IPS-NIHi7 (cell line): ENCODE measurements around the gene VSIG10L.

ENCODE experiments used
- DNase-seq: peaks from one replicate; pipeline ENCODE4 v3.0.0; 2012; ENCODE audit warnings: mixed read lengths; ENCODE audit errors: extremely low spot score

VSIG10L gene

DNA sequence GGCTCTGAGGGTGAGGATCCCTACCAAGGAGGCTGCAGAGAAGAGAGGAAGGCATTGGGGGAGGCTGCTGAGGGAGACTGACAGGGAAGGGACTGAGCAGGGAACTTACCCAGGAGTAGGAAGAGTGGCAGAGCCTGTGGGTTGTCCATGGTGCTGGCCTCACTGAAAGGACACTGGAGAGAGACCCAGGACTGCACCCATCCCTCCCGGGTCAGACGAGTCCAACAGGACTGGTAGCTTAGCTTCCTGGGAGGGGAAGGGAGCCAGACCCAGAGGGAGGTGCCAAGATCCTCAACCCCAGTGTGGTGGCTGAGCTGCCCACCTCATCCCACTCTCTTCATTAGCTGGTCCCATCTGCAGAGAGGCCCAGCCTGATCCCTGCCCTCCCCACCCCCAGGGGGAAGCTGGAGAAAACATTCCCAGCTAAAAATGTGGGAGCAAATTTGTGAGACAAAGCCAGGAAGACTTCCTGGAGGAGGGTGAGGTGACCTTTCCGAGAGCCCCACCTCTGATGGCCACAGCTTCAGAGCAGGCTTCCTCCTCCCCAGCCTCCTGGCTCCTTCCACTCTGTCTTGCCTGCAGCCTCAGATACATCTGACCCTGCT lies at the start of gene VSIG10L:
TSS of gene VSIG10L (minus strand) at position 164 of the 605 bp plus-strand sequence. CDS start at position 149, 15 bp downstream.
- no peak for DNase-seq

DNA sequence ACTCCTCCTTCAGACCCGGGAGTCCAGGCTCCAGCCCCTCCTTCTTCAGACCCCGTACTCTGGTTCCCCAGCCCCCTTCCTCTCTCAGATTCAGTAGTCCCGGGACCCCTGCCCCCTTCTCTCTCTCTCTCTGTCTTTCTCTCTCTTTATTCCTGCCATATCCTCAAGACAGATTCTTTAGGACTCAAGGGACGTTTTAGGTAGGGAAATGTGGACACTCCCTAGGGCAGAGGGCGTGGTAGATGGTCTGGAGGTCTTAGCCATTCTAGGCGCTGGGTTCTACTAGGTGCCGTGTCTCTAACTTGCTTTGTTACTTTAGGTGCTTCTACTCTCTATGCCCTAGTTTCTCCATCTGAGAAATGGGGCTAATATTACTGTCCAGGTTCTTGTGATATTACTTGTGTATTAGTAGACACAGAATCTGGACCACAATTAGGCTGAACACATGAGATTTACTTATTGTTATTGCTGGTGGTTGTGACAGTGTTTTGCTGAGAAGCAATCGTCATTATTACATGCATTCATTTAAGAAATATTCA lies 49.2 kb upstream of the VSIG10L start:
- no peak for DNase-seq

DNA sequence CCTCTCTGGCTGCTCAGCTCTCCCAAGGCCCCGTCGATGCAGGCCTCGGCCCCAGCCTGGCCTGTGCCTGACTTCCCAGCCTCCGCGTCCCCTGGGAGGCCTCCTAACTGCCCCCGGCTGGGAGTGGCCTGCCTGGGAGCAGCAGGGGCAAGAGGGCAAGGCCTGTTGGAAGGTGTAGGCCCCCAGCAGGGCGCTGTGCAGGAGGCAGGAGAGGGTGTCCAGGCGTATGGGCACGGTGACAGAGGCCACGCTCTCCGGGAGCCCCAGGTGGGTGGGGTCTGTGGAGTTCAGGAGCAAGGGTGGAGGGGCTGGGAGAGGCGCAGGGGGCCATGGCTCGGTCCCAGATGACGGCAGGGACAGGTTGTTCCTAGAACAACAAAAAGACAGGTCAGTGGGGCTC lies 47.2 kb upstream of the VSIG10L start:
- no peak for DNase-seq

DNA sequence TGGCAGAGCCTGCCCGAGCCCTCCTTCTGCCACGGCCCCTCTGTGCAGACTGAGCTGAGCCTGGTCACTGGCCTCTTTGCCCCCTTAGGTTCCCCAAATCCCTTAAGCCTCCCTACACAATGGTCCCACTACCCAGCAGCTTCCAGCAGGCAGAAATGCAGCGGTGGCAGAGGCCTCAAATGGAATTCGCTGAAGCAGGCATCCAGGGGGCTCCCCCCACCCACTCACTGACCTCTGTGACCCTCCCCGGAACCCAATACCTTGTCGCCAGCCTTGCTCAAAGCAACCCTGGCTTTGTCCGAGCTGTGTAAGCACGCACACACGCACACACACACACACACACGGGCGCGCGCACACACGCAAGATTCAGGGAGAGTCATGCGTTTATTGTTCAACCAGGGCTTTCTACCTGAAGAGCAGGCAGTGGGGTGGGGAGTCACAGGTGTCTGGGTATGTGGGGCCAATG lies 46.0 kb upstream of the VSIG10L start, which contains the start of gene LIM2:
TSS of gene LIM2 (minus strand) at position 51 of the 466 bp plus-strand sequence. CDS start 531 bp downstream, outside the sequence.
- no peak for DNase-seq

DNA sequence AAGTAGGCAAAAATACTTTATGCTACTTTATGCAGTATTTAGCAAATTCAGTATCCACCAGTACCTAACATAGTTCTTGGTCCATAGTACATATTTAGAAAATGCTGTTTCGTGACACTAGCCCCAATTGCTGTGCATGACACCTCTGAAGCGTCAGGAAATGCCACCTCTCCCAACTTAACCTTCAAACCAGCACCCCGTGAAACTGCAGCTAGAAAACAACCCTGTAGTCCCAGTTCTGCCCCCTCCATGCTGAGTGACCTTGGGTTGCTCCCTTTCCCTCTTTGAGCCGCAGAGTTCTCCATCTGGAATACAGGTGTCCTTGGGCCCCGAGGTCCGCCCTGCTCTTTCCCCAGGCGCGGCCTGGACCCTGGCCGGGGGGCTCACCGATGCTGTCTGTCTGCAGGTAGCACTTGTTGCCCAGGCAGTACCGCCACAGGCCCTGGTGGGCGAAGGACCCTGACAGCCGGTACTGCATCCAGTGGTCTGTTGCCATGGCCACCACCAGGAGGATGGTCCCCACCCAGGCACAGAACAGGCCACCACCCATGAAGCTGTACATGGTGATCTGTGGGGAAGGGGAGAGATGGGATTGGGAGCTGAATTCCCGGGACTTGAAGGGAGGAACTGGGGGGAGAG lies 45.1 kb upstream of the VSIG10L start:
- no peak for DNase-seq

DNA sequence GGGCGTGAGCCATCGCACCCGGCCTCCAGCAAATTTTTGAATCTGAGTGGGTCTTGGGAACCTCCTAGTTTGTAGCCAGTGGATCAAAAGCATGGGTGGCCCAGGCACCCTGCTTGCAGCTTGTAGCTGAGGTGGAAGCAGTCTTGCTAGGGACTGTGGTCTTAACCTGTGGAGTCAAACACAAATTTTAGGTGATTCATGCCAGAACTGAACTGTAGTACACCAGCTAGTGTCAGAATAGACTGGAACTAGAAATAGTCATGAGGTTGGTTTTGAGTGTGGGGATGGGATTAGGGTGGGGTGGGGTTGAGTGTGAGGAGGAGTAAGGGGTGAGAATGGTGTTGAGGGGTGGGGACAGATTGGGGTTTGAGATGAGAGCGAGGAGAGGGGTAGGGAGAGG lies 40.1 kb upstream of the VSIG10L start:
- DNase-seq = no peak

DNA sequence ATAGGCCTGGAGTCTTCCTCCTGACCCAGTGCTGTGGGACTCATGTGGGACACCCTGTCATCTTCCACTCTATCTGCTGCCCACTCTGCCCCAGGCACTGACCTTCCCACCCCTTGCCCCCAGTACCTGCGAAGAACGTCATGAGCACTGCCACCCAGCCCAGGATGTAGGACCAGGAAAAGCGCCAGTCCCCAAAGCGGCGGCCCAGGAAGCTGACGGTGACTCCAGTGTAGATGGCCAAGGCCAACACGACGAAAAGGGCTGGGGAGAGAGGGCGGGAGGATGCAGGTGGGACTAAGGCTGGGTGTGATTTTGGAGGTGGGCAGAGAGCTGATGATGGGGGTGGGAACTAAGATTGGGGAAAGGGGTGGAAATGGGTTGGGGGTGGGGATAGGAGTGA lies 38.4 kb upstream of the VSIG10L start:
- no peak for DNase-seq

DNA sequence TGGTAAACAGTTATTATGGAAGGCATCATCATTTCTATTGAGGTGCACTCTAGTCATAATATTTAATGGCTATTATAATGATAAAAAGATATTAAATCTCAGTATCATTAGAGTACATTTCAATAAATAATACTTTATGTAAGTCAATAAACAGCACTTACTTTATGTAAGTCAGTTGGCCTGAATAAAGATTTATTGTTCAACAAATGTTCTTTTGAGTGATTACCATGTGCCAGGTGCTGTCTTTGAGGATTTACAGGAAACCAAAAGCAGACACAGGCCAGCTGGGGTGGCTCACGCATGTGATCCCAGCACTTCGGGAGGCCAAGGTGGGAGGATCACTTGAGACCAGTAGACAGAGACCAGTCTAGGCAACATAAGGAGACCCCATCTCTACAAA lies 35.5 kb upstream of the VSIG10L start:
- DNase-seq = no peak

DNA sequence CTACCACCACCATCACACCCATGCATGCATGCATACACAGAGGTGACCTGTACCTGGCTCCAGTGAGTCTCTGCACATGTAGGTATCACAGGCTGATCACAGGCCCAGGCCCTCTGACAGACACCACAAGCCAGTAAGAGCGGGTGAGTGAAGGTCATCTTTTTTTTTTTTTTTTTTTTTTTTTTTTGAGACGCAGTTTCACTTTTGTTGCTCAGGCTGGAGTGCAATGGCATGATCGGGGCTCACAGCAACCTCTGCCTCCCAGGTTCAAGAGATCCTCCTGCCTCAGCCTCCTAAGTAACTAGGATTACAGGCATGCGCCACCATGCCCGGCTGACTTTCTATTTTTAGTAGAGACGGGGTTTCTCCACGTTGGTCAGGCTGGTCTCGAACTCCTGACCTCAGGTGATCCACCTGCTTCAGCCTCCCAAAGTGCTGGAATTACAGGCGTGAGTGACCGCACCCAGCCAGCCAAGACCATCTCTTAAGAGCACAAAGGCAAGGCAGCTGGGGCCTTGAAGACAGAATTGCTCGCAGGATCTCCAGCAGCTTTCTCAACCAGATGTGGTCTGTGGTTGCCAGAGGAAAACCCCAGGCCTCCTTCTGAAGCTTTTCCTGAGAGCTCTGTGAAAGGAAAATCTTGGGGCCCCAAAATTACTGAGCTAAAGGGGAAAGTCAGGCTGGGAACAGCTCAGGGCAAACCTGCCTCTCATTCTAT lies 33.7 kb upstream of the VSIG10L start:
- DNase-seq = no peak

DNA sequence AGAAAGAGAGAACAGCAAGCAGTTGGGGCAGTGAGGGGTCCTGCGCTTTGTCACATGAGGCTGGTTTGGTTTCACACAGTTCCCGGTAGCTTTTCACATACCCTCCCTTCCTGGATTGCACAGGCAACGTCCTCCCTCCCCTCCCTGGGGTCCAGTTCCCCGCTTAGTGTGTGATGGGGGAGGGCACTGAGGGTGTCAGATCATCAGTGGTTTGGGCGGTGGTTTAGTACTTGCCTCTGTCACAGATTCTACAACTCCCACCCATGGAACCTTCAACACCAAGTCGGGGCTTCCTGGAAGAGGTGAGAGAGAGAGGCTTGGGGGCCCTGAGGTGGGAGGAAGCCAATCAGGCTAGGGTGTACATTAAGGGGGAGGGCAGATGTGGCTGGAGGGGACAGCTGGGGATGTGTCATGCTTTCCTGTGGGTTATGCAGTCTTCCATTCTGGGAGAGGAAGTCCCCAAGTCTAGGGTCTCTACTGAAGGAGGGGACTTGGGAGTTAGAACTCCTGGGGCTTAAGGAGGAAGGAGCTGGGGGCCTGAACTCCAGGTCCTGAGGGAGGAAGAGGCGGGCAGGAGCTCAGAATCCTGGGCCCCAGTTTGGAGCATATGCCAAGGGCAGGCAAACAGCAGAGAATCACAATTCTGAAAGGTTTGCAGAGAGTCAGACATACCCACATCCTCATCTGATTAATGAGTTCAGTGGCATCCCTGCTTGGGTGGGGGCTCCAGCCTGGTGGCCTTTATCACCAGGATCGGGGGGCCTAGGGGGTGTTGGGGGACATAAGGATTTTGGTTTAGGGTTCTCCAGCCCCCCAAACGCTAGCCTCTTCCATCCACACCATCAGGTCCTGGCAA lies 30.9 kb upstream of the VSIG10L start, which contains the start of gene NKG7:
TSS of gene NKG7 (minus strand) at position 6 of the 856 bp plus-strand sequence. CDS start 119 bp downstream, outside the sequence.
- DNase-seq = no peak

DNA sequence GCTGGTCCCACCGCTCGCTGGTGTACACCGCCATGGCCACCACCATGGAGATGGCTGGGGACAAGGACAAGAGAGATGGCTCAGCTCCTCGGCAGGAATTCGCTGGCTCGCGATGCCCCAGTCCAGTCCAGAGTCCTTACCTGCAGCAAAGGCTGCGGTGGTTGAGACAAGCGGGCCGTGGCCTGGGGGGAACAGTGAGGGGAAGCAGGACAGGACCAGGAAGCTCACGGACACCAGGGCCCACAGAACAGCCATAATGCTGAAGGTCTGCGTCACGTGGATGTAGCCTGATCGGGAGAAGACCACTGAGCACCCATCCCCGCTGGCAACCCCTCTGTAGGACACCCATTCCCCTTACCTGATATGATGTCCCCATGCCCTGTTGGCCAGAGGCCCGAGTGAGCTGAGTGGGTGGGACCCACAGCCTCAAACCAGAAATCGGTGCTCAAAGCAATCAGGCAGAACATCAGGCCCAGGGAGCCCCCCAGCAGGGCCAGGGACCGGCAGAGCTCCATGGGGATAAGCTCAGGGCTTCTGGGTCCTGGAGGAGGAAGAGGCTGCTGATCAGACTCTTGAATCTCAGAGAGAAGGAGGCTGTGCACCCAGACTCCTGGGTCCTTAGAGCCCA lies 30.2 kb upstream of the VSIG10L start:
- no peak for DNase-seq

DNA sequence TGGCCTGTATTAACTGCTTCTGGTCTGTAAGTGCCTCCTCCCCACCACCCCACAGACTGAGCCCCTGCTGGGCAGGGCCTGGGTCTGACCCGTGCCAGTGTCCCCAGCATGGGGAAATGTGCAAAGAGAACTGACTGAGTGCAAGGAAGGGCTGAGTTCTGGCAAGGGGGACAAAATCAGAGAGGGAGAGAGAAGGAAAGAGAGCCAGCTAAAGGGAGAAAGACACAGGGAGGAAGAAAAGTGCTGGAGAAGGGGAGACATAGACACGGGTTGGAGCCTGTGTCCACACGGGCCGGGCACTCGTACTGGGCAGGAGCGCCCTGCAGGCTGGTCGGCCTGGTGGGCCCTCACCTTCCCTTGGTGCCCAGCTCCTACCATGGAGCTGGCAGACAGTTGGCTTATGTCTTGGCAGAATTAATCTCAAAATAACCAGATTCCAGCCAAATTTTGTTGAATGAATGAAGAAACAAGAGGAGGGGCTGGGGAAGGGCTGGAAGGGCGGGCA lies 29.3 kb upstream of the VSIG10L start:
- DNase-seq = no peak

DNA sequence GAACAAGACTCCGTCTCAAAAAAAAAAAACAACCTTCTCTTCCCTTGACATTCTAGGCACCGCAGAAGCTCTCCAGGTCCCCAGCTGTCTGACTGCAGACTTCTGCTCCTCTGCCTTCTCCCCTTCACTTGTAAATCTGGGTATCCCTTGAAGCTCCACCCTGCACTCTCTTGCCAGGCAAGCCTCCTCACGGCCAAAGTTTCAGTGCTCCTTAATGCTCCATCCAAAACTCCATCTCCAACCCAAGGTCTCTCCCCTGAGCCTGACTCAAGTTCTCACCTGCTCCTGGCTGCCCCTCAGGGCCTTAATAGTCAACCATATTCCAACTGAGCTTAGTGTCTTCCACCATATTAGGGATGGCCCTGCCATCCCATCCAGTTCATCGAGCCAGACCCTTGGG lies 28.3 kb upstream of the VSIG10L start:
- DNase-seq = no peak

DNA sequence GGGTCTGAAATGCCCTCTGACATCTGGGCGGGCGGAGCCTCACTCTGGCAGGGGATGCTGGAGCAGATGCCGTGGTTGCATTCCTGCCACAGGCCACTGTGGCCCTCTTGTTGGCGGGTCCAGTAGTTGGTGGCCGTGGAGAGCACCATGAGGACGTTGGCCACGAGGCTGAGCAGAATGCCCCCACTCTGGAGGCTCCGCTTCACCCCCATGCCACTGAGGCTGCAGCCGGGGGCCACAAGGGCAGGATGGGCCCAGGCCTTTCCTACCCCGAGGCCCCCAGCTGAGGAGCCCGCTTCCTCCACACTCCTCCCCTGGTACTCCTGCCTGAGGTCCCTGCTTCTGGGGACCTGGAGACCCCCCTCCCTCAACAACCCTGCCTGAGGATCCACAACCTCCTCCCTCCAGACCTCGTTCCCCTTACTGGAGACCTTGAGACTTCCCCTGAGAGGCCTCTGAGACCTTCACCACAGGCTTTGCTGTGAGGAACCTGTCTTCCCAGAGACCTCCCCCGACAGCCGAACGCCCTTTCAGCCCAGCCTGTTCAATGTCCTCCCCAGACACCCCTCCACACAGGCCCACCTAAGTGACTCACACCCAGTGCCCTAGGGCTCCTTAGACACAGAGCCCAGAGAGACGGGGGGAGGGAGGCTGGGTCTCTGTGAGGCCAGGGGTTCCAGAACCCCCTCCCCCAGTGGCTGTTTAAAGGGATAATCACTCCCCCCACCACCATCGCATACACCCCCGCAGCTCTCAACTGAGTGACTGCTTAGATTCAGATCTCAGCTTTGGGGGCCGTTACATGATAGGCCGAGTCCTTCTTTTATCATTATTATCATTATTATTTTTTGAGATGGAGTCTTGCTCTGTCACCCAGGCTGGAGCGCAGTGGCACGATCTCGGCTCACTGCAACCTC lies 26.7 kb upstream of the VSIG10L start, which contains the start of gene CLDND2:
TSS of gene CLDND2 (minus strand) at position 638 of the 917 bp plus-strand sequence. CDS start at position 212, 426 bp downstream.
- DNase-seq = peak; percentile 49

DNA sequence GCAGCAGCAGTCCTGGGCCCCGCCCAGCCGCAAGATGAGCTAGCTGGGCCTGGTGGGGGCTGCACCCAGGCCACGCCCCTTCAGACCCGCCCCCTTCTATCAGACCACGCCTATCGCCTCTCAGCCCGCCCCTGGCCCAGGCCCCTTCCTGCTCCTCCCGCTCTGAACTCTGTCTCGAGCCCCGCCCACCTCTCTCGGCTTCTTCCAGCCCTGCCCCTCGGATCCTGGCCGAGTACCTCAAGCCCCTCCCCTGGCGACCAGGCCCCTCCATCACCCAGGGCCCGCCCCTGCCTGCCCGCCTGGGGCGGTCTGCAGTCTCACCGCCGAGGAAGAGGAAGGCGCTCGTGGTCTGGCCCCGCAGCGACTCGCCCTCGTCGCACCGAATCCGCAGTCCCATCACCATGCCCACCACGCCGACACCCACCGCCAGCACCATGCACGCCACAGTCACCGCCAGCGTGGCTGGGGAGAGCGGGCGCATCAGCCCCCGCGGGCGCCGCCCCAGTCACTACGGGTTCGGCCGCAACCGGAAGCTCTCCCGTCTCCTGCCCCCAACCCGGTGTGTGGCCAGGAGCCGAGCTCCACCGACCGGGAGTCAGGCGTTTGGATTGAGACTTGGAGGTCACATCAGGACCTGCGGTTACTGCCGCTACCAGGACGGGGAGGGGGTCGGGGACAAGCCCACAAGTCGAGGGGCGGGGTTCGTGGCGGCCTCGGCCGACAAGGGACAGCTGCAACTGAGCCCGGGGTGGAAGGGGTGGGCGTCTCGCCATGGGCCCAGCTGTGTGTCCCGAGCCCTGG lies 25.8 kb upstream of the VSIG10L start:
- DNase-seq = peak; percentile 99

DNA sequence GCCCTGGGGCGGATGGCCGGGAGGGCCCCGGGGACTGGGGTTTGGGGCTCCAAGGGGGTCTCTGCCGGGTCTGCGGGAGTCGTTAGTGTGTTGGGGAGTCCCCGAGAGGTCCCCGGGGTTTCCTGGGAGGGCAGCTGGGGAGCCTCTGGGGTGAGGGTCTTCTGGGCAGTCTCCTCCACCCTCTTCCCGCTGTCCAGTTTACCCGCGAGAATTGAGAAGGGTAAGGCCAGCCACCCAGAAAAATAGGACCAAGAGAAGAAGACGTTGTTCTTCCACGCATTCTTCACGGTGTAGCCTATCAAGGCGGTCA lies 25.3 kb upstream of the VSIG10L start:
- DNase-seq = no peak

DNA sequence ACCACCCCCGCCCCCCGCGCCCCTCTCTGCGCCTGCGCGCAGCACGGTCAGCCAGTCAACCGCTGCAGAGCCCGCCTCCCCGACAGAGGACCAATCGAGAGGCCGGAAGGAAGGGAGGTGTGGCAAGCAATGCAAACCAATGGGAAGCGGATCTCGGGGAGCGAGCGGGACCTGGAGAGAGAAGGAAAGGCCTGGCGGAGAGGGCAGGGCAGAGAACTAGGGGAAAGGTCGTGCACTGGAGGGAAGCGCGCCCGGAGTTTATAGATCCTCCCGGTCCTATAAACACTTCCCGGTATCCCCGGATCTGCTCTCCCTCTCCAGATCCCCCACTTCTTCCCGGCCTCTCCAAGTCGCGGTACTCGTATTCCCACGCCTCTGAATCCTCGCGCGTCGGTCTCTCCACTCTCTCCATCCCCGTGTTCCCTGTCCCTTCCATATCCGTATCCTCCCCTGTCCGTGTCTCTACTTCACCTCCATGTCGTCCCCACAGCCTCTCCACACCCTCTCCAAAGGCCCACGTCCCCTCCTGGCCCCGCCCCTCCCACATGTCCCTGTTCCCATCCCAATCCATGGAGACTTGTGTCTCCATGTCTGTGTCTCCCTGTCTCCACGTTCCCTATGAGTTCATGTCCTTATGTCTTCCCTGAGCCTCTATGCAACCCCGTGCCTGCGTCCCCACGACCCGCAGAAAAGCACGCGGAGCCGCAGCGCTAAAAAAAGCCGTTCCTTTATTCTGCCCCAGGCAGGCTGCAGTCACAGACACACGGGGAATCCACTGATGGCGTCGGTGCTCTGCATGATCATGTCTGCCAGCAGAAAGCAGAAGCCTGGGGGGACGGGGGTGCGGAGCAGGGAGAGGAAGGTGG lies 24.7 kb upstream of the VSIG10L start:
- peak; percentile 96 for DNase-seq

DNA sequence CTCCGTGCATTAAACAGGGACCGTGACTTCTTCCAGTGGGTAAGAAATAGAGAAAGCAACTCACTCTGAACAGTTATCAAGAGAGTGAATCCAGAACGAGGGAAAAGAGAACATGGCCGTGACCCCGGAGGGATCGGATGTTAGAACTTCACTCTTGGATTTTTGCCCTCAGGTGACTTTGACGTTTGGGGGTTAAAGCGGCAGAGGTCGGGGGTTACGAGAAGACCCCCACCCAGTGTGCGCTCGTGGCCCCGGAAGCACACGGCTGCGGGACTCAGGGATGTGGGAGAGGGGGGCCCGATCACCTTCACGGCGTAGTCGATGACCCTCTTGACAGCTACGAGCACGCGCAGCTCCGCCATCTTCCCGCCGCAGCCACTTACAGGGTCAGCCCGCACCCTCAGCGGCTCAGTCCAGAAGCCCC lies 24.0 kb upstream of the VSIG10L start, which contains the start of gene ETFB:
TSS of gene ETFB (minus strand) at position 424 of the 424 bp plus-strand sequence. CDS start at position 362, 62 bp downstream.
- DNase-seq = no peak
